PC-9 (cell line): Measurements from ENCODE around the gene DLX4. TPM values are rescaled to one million over a fixed set of nuclear protein-coding genes. Genes with fewer than 3 reads are reported as not detected.

Source experiments
- BruUV-seq: library from RNA; stranded (reverse); fragments of 400-500 nt; replicated peaks from 2 replicates; lab custom pipeline; 2021; lab: Mats Ljungman, UMichigan
- CTCF ChIA-PET: fragments of 300-600 bp; sonication (Branson Sonifier 250); formaldehyde crosslinking; loops from one replicate; lab custom pipeline; 2022; ENCODE audit warnings: antibody characterized with exemption; lab: Charles Lee
- POLR2A ChIA-PET: fragments of 300-600 bp; sonication (Branson Sonifier 250); formaldehyde crosslinking; loops from one replicate; lab custom pipeline; 2022; ENCODE audit warnings: antibody characterized with exemption; ENCODE audit not compliant: unreplicated experiment; lab: Charles Lee
- DNase-seq, 2 experiments: peaks; one replicate each; pipeline versions ENCODE4 v3.0.0 to v3.0.0-alpha.2; 2015 to 2022; ENCODE audit warnings: mixed read lengths in 1 of 2
- H2AFZ ChIP-seq: fragments of 200-600 bp; sonication (generic); 2 replicates; pipeline ENCODE4 v1.8.1; 2017; ENCODE audit warnings: antibody characterized with exemption
- H3F3A ChIP-seq: fragments of 200-600 bp; sonication (generic); 2 replicates; pipeline ENCODE4 v1.8.1; 2017; ENCODE audit warnings: antibody characterized with exemption, mild to moderate bottlenecking, low read depth; ENCODE audit not compliant: insufficient read depth
- H3K27ac ChIP-seq: fragments of 200-600 bp; sonication (generic); 2 replicates; pipeline ENCODE4 v1.6.1; 2016; ENCODE audit warnings: mixed run types
- H3K27me3 ChIP-seq: fragments of 200-600 bp; sonication (generic); 2 replicates; pipeline ENCODE4 v1.6.1; 2016; ENCODE audit warnings: low read depth, mixed run types; ENCODE audit not compliant: insufficient read depth
- H3K36me3 ChIP-seq: fragments of 200-600 bp; sonication (generic); 2 replicates; pipeline ENCODE4 v1.6.1; 2016; ENCODE audit warnings: low read depth, mixed run types
- H3K4me1 ChIP-seq: fragments of 200-600 bp; sonication (generic); replicated peaks from 2 replicates; pipeline ENCODE4 v1.6.1; 2016; ENCODE audit warnings: mixed run types; ENCODE audit not compliant: insufficient read depth
- H3K4me2 ChIP-seq: fragments of 200-600 bp; sonication (generic); 2 replicates; pipeline ENCODE4 v1.6.1; 2017; ENCODE audit warnings: mixed run types
- H3K4me3 ChIP-seq: fragments of 200-600 bp; sonication (generic); 2 replicates; pipeline ENCODE4 v1.6.1; 2016; ENCODE audit warnings: mixed run types
- H3K79me2 ChIP-seq: fragments of 200-600 bp; sonication (generic); 2 replicates; pipeline ENCODE4 v1.6.1; 2017; ENCODE audit warnings: low read depth, mixed run types
- H3K9me2 ChIP-seq: fragments of 200-600 bp; sonication (generic); 2 replicates; pipeline ENCODE4 v1.8.1; 2017; ENCODE audit warnings: mild to moderate bottlenecking; ENCODE audit not compliant: insufficient read depth
- H3K9me3 ChIP-seq: fragments of 200-600 bp; sonication (generic); 2 replicates; pipeline ENCODE4 v1.8.1; 2016; ENCODE audit warnings: low read depth; ENCODE audit not compliant: insufficient read depth
- H4K20me1 ChIP-seq: fragments of 200-600 bp; sonication (generic); 2 replicates; pipeline ENCODE4 v1.8.1; 2017; ENCODE audit not compliant: insufficient read depth
- CTCF ChIP-seq: fragments of 200-600 bp; sonication (generic); conservative IDR thresholded peaks from 2 replicates; pipeline ENCODE4 v1.6.1; 2017; ENCODE audit warnings: mixed run types, antibody characterized with exemption, mild to moderate bottlenecking, moderate library complexity
- EZH2 ChIP-seq: fragments of 200-600 bp; sonication (generic); IDR thresholded peaks from 2 replicates; pipeline ENCODE4 v1.8.0; 2017; ENCODE audit warnings: antibody characterized with exemption, low read depth
- intact Hi-C: fragments of 100-400 bp; cut with micrococcal nuclease; formaldehyde crosslinking; loops from one replicate; pipeline ENCODE4 v1.10.0; 2022; ENCODE audit not compliant: unreplicated experiment
- total RNA-seq: library from RNA; stranded (reverse); gene quantifications from 2 replicates; pipeline ENCODE4 v1.2.3, GENCODE V29; 2021

The DLX4 gene
- total RNA-seq, 1 experiment from 2014 or later = 8.8 TPM

DNA sequence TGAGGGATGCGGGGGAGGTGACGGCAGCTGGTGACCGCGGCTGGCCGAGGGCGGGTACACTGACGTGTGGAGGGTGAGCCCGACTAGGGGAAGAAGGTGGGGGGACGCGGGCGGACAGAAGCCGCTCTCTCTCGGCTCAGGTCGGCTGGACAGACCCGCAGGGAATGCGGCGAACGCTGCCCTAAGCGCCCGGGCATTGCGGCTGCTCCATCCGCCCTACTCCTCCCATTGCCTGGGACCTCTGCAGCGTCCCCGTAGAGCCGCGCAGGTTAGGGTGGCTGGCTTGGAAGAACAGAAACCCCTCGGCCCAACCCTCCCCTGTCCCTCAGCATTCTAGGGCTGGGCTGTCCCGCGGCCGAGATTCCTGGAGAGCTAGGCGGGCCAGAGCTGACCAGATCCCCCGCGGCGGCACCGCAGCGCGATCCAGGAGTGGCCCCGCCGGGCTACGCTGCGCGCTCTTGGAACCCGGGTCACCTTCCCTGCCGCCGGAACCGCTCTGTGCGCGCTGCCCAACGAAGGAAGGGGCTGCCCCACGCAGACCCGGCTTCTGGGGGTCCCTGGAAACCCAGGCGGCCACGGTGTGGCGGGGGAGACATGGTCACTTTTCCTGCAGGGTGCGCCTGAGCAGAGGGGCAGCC lies 3.0 kb downstream of the DLX4 start:
- POLR2A ChIA-PET = no interaction called here
- Histone ChIP-seq H3K79me2 (no peaks in the 10 kb centered on the region), H3K36me3 (no peaks in the 10 kb centered on the region), H3K4me3 (no peak overlapping the region), H2AFZ (no peak overlapping the region), H3K27me3 (peaks cover 40% of the 10 kb centered on the region), H4K20me1 (no peaks in the 10 kb centered on the region), H3K4me2 (no peak overlapping the region), H3K4me1 (peaks cover 15% of the 10 kb centered on the region), H3K27ac (no peak overlapping the region), H3K9me2 (no peaks in the 10 kb centered on the region), H3K9me3 (no peaks in the 10 kb centered on the region), H3F3A (peaks cover 29% of the 10 kb centered on the region)
- CTCF ChIA-PET = no interaction called here
- TF ChIP-seq EZH2 = no peak
- no peak for TF ChIP-seq CTCF
- no TSS peak for BruUV-seq
- intact Hi-C loops = no loop called here
- DNase-seq = no peak

DNA sequence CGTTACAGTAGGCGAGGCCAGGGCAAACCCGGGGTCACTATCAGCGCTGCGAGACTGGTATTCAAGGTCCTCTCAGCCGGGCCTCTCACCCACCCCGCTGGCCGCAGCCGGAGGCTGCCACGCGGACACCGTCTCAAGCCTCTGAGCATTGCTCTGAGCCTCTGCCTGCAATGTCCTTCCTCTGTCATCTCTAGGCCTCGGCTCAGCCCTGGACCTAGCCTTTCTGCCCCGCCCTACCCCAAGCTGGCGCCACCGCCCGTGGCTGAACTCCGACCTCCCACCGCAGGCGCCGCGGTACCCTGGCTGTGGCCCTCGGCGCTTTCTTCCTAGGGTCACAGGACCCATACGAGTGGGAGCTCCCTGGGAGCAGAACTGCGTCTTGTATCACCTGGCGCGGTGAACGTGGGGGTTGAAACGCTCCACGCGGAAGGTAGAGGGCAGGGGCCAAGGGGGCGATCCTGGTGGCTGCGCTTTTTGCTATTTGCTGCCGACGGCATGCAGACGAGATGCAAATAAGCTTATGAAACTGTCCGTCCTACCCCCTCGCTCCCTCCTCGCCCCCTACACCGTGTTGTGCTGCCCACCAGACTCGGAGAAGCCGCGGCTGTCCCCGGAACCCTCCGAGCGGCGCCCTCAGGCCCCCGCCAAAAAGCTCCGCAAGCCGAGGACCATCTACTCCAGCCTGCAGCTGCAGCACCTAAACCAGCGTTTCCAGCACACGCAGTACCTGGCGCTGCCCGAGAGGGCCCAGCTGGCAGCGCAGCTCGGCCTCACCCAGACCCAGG lies 3.7 kb downstream of the DLX4 start:
- no peaks in the 10 kb centered on the region for H3K9me3 ChIP-seq
- ChIA-PET POLR2A (no interaction called here), CTCF (interaction anchor here (0.5 kb wide), 1 partner anchor 143 kb away, joined by 6 read pairs; no protein-coding TSS in a partner anchor)
- BruUV-seq = no TSS peak
- H3K36me3 ChIP-seq = no peaks in the 10 kb centered on the region
- TF ChIP-seq EZH2 (no peak), CTCF (no peak)
- DNase-seq = no peak
- H3K79me2 ChIP-seq = no peaks in the 10 kb centered on the region
- H3K9me2 ChIP-seq = no peaks in the 10 kb centered on the region
- H3K4me3 ChIP-seq = no peak overlapping the region
- peaks cover 40% of the 10 kb centered on the region for H3K27me3 ChIP-seq
- H4K20me1 ChIP-seq = no peaks in the 10 kb centered on the region
- peaks cover 22% of the 10 kb centered on the region for H3F3A ChIP-seq
- no peak overlapping the region for H3K27ac ChIP-seq
- peaks cover 15% of the 10 kb centered on the region for H3K4me1 ChIP-seq
- intact Hi-C loops = no loop called here
- H3K4me2 ChIP-seq = no peak overlapping the region
- no peak overlapping the region for H2AFZ ChIP-seq

DNA sequence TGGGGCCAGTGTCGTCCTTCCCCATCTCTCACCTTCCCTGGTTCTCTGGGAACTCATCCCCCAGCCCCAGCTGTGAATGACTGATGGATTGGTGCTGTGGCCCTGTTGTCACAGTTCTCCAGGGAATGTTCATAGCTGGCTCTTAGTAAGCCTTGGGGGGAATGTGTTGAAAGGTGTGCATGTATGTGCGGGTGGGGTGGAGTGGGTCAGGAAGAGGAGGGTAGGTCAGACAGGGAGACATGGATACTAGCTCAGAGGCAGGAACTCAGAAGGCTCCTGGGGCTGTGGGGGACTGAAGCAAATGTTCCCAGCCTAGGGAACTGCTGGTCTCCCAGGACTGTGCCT lies 4.3 kb downstream of the DLX4 start:
- H3K4me1 ChIP-seq = peaks cover 11% of the 10 kb centered on the region
- intact Hi-C loops = no loop called here
- ChIA-PET POLR2A (no interaction called here), CTCF (interaction anchor here (0.5 kb wide), 1 partner anchor 144 kb away, joined by 6 read pairs; no protein-coding TSS in a partner anchor)
- H3K27me3 ChIP-seq = peaks cover 40% of the 10 kb centered on the region
- no peak overlapping the region for H2AFZ ChIP-seq
- DNase-seq = no peak
- peaks cover 16% of the 10 kb centered on the region for H3F3A ChIP-seq
- no peaks in the 10 kb centered on the region for H4K20me1 ChIP-seq
- no peaks in the 10 kb centered on the region for H3K79me2 ChIP-seq
- H3K4me2 ChIP-seq = no peak overlapping the region
- no peak overlapping the region for H3K4me3 ChIP-seq
- H3K9me2 ChIP-seq = no peaks in the 10 kb centered on the region
- TF ChIP-seq CTCF (no peak), EZH2 (no peak)
- H3K27ac ChIP-seq = no peak overlapping the region
- H3K9me3 ChIP-seq = no peaks in the 10 kb centered on the region
- H3K36me3 ChIP-seq = no peaks in the 10 kb centered on the region
- BruUV-seq = no TSS peak
